DLD1 (cell line): Measurements from ENCODE around the gene SCN3B.
"Not testable (repeated sequence)": the region's sequence is repeated elsewhere in the genome, so short reads cannot be mapped to it uniquely, and the experiment has no call there.

ENCODE experiments used
- in situ Hi-C: cut with HindIII; loops from 2 replicates; pipeline ENCODE4 v1.10.0; 2017; ENCODE audit warnings: low sequenced_read_pairs

SCN3B gene

DNA sequence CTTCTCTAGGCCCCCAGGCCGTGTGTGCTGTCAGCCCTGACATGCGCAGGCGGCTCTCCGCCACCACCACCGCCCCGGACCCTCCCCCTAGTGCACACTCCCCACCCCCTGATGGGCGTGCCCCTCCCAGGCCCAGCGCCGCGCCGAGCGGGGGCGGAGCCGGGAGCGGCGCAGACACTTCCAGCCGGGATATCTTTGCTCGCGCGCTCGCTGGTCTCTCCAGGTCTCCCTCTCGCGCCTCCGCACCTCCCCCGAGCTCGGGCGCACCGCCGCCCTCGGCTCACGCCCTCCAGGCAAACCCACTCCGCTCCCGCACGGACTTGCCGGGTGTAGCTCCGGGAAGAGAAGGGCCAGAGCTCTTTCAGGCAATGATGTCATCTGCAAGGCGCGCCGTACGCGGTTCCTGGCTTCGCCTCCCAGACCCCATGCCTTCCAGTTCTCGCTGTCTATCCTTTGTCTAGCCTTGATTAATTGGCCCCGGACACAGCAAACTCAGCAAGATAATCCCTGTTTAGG is at the start of gene SCN3B:
Gene SCN3B, minus strand, starts transcription at position 59 of the 516 bp plus-strand sequence. CDS start 823 bp downstream, outside the sequence.
- in situ Hi-C loops = no loop called here

- in situ Hi-C loops = no loop called here
Measured at GRCh38 chr11:123702696-123703095, 48.3 kb upstream of the SCN3B start.

GRCh38 chr11:123702139-123702538 is 47.7 kb upstream of the SCN3B start:
- in situ Hi-C loops = no loop called here

DNA sequence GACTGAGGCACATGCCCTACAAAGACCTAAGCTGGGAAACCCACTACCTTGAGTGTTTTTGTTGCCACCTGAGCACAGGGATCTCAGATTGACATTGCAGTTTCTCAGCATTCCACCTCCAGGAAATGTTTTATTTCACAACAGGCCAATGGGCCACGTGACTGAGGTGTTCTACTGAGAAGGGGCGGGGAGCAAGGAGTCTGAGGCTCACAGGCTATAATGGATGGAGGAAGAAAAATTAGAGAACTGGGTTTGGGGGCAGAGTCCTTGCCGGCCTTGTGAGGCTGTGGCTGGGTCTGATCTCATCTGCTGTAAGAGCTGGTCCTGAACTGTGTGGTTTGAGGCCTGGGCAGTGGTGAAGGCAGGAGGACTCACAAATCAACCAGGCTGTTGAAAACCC is 46.3 kb upstream of the SCN3B start:
- in situ Hi-C loops = no loop called here

DNA sequence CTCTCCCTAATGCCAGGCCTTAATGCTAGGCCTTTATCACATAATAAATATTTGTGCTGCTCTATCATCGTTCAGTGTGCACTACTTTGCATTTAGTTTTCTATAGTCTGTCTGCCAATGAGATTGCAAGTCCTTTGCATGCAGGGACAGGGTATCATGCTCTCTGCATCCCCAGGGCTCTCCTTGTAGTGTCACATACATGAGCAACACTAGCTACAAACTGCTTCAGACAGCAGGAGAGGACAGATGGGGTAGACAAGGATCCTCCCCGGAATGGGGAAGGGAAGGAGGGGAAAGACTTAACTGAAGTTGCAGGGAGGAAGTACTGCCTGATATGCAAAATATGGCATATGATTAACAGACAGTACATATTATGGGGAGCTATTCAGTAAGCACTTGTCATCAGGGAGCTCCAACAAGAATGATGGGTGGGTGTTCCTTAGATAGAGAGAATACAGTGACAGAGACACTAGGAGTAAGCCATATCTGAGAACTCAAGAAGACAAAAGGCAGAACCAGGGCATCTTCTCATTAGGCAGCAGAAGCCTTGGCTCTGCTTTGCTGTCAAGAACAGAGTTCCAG is 44.2 kb upstream of the SCN3B start:
- in situ Hi-C loops = no loop called here

- in situ Hi-C loops = no loop called here
Measured at GRCh38 chr11:123696183-123696582, 41.8 kb upstream of the SCN3B start.

DNA sequence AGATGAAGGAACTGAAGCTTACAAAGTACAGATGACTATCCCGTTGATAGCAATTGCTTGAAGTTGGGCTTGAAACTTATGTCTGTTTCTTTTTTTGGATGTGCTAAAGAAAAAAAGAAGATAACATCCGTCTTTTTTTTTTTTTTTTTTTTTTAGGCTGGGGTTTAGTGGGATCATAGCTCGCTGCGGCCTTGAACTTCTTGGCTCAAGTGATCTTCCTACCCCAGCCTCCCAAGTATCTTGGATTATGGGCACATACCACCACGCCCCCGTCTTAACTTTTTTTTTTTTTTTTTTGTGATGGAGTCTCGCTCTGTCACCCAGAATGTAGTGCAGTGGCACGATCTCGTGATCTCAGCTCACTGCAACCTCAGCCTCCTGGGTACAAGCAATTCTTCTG is 40.8 kb upstream of the SCN3B start:
- in situ Hi-C loops = no loop called here

GRCh38 chr11:123694551-123694950 is 40.1 kb upstream of the SCN3B start:
- in situ Hi-C loops = no loop called here

DNA sequence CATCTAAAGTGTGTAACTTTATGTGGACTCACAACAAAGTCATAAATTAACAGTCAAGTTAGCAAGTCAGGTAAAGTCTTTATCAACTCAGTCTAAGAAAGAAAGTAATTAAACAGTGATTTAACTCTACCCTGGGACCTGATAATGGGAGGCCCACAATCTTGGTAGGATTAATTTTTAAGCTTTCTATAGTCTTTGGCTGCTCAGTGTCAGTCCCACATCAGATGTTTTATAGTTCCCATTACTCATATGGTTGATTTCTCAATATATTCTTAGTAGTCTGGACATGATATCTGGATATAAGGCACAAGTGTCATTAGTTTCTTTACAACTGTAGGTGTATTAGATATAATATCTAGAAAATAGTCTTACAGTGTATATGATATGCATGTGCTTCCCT is 38.5 kb upstream of the SCN3B start:
- in situ Hi-C loops = no loop called here

- in situ Hi-C loops = no loop called here
Measured at GRCh38 chr11:123690485-123690884, 36.1 kb upstream of the SCN3B start.

GRCh38 chr11:123684601-123685000 is 30.2 kb upstream of the SCN3B start:
- in situ Hi-C loops = no loop called here

- in situ Hi-C loops = no loop called here
Measured at GRCh38 chr11:123683428-123684170, 29.2 kb upstream of the SCN3B start.

- in situ Hi-C loops = no loop called here
Measured at GRCh38 chr11:123682696-123683410, 28.4 kb upstream of the SCN3B start.

GRCh38 chr11:123681030-123681429 is 26.6 kb upstream of the SCN3B start:
- in situ Hi-C loops = no loop called here

GRCh38 chr11:123678246-123678645 is 23.8 kb upstream of the SCN3B start:
- in situ Hi-C loops = no loop called here

GRCh38 chr11:123677510-123677909 is 23.1 kb upstream of the SCN3B start:
- in situ Hi-C loops = no loop called here

GRCh38 chr11:123674297-123674696 is 19.9 kb upstream of the SCN3B start:
- in situ Hi-C loops = no loop called here

DNA sequence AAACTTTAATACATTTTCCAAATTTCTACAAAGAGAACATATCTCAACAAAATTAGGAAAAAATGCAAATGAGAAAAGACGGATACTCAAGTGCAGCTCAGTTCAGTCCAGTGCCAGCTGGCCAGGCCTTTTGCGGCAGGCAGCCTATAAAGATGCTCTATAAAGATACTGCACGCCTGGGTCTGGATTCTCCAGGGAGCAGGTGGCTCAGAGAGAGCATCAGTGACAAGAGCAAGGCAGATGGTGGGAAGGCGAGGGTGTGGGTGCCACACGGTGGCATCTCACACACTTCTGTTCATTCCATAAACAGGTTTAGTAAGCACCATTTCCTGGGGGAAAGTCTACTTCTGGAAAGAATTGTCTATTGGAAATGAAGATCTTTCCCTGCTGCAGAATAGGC is 18.1 kb upstream of the SCN3B start:
- in situ Hi-C loops = no loop called here

DNA sequence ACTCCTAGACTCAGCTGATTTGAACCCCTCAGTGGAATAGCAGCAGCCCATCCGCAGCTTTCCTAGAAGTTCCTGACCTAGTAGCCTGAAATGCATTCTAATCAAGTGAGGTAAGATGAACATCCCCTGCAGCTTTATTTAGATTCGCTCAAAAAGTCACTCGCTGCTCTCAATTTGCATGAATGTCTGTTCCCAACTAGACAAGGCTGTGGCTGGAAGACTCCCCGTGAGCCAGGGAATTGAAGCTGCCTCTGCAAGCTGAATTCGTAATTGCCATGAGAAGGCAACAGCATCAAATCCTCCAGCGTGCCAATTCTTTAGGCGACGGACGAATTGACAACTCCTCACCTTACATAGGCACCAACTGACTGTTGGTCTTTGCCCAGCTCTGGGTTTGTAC is 17.1 kb upstream of the SCN3B start:
- in situ Hi-C loops = no loop called here

DNA sequence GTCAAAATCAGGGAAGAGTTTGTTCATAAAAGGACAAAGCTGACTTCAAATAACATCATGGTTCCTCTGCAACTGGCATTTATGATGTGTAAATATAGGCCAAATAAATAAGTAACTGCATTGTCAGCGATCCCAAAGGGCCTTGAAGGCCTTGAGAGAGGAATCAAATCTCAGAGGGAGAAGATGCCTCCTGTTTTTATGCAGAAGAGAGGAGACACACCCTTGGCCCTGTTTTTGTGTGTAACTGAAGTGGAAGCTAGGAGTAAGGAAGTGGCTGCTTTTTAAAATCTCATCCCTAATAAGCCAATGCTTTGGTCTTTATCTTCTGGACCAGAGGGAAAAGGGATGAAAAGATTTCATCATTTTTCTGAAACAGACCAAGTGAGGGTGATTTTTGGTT is 15.7 kb upstream of the SCN3B start:
- in situ Hi-C loops = no loop called here

DNA sequence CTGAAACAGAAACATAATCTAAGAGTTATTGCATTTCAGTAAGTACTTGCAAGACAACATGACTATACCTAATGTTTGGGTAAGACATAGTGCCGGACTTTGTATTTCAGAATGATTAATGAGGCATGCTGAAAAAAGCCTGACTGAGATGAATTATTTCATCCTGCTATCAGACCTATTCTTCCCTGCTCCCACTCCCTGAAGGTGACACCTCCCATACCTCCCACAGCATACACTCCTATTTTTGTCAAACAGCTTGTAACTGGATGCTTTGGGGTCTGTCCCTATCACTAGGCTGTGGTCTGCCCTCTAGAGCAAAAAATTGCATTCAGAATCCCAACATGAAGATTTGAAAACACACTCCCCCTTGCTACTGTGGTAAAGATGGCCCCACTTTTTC is 10.9 kb upstream of the SCN3B start:
- in situ Hi-C loops = no loop called here

GRCh38 chr11:123659965-123660364 is 5.5 kb upstream of the SCN3B start:
- in situ Hi-C loops = not testable (repeated sequence)
